Stomach (tissue), 9 donors: Measurements from ENCODE around the gene SNAPIN. TPM values are rescaled to one million over a fixed set of nuclear protein-coding genes. Genes with fewer than 3 reads are reported as not detected.

Source experiments
- DNase-seq, 2 donors: peaks; one replicate each; pipeline versions ENCODE4 v3.0.0 to v3.0.0-alpha.2; 2013 to 2019
- H3K27ac ChIP-seq, 5 donors: fragments of 200-600 bp in 4 of 5; sonication (generic) in 4 of 5; one replicate each; pipeline ENCODE4 v1.5.1; 2013 to 2019; ENCODE audit warnings: mild to moderate bottlenecking in 1 of 5, moderate library complexity in 1 of 5
- H3K27me3 ChIP-seq, 3 donors: fragments of 200-600 bp; sonication (generic); one replicate each; pipeline ENCODE4 v1.5.1; 2017 to 2019; ENCODE audit warnings: mixed run types in 1 of 3
- H3K36me3 ChIP-seq, 4 donors: fragments of 200-600 bp; sonication (generic); 1 replicate in 3 of 4; 2 replicates in 1 of 4; pipeline ENCODE4 v1.5.1; 2016 to 2019
- H3K4me1 ChIP-seq, 4 donors: fragments of 200-600 bp; sonication (generic); one replicate each; pipeline ENCODE4 v1.5.1; 2016 to 2019
- H3K4me3 ChIP-seq, 4 donors: fragments of 200-600 bp; sonication (generic) in 3 of 4; one replicate each; pipeline ENCODE4 v1.5.1; 2016 to 2019; ENCODE audit warnings: mild to moderate bottlenecking in 1 of 4
- H3K9me3 ChIP-seq, 4 donors: fragments of 200-600 bp; sonication (generic); one replicate each; pipeline ENCODE4 v1.5.1; 2016 to 2019
- EP300 ChIP-seq: sonication (generic); formaldehyde crosslinking; IDR thresholded peaks from one replicate; pipeline ENCODE4 v1.6.1; 2017; ENCODE audit warnings: antibody characterized with exemption
- POLR2A ChIP-seq, 4 donors: fragments of 450-650 bp; IDR thresholded peaks; one replicate each; pipeline ENCODE4 v1.6.1; 2016; ENCODE audit warnings: antibody characterized with exemption in 4 of 4, control low read depth in 2 of 4, mild to moderate bottlenecking in 1 of 4, moderate library complexity in 1 of 4
- POLR2AphosphoS5 ChIP-seq, 3 donors: sonication (generic); formaldehyde crosslinking; IDR thresholded peaks; one replicate each; pipeline ENCODE4 v1.6.1; 2016; ENCODE audit warnings: antibody characterized with exemption in 3 of 3
- WGBS, 5 donors: extraction: QIAGEN DNeasy Blood & Tissue Kit in 3 of 5; methylation state at CpG; one replicate each; pipeline versions ENCODE4 v1.1.5 to v1.1.7; 2013 to 2018; 5-methylcytosine and 5-hydroxymethylcytosine counted together
- intact Hi-C: fragments of 100-400 bp; cut with DNase I; formaldehyde crosslinking; loops from one replicate; pipeline ENCODE4 v1.15.1; 2023; ENCODE audit warnings: low total_unique reads
- polyA plus RNA-seq, 3 donors: library from polyadenylated mRNA; stranded (reverse); fragments of 200-250 nt; gene quantifications; one replicate each; pipeline ENCODE4 v1.2.3, GENCODE V29; 2013
- total RNA-seq, 5 donors: library from RNA; depleted of rRNA; stranded (reverse); fragments of >200 nt; gene quantifications; one replicate each; pipeline versions ENCODE4 v1.1.0 to v1.2.3, GENCODE V29; 2014 to 2016
- TF ChIP-seq, protein P1 (sequence below), 7 experiments: fragments of 450-650 bp in 4 of 7; fragments of 200-600 bp in 3 of 7; sonication (generic) in 3 of 7; IDR thresholded peaks; one replicate each; pipeline ENCODE4 v1.5.1; 2016 to 2019; ENCODE audit warnings: antibody characterized with exemption in 7 of 7, control low read depth in 2 of 7, mild to moderate bottlenecking in 1 of 7
- donor health status: healthy with polysubstance abuse.
- donor health status: Bipolar disorder and iron deficiency.
- donor health status: healthy.

SNAPIN gene
- total and polyA plus RNA-seq, 8 donors, result 14.9 to 82.9 (median 29.4) TPM

GRCh38 chr1:153685544-153686340 is 27.2 kb downstream of the SNAPIN start:
- intact Hi-C loops, result no loop called here
- H3K27ac ChIP-seq, result no peak overlapping the region
- H3K9me3 ChIP-seq, result no peaks in the 10 kb centered on the region
- peaks cover 0 to 76% (median 13%) of the 10 kb centered on the region in 4 donors for H3K36me3 ChIP-seq
- H3K4me3 ChIP-seq, result no peak overlapping the region
- TF ChIP-seq, protein P1, sequence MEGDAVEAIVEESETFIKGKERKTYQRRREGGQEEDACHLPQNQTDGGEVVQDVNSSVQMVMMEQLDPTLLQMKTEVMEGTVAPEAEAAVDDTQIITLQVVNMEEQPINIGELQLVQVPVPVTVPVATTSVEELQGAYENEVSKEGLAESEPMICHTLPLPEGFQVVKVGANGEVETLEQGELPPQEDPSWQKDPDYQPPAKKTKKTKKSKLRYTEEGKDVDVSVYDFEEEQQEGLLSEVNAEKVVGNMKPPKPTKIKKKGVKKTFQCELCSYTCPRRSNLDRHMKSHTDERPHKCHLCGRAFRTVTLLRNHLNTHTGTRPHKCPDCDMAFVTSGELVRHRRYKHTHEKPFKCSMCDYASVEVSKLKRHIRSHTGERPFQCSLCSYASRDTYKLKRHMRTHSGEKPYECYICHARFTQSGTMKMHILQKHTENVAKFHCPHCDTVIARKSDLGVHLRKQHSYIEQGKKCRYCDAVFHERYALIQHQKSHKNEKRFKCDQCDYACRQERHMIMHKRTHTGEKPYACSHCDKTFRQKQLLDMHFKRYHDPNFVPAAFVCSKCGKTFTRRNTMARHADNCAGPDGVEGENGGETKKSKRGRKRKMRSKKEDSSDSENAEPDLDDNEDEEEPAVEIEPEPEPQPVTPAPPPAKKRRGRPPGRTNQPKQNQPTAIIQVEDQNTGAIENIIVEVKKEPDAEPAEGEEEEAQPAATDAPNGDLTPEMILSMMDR (IDR thresholded peaks at IDR 0.05), result no peak
- TF ChIP-seq EP300, result no peak
- no peak for TF ChIP-seq POLR2AphosphoS5 (IDR thresholded peaks at IDR 0.05)
- TF ChIP-seq POLR2A (IDR thresholded peaks at IDR 0.05), result no peak
- H3K27me3 ChIP-seq, result peaks cover 0 to 11% (median 7%) of the 10 kb centered on the region in 3 donors
- peaks cover 0 to 7% (median 0%) of the 10 kb centered on the region in 4 donors for H3K4me1 ChIP-seq
- WGBS, 5 donors, result 78 to 87% (median 83%) methylated on average over 11 of the region's 11 CpGs
- no peak for DNase-seq

GRCh38 chr1:153687346-153688125 is 29.0 kb downstream of the SNAPIN start:
- Histone ChIP-seq H3K27me3 (no peaks in the 10 kb centered on the region), H3K4me1 (peaks cover 0 to 6% (median 0%) of the 10 kb centered on the region in 4 donors), H3K36me3 (peaks cover 0 to 64% (median 13%) of the 10 kb centered on the region in 4 donors), H3K9me3 (no peaks in the 10 kb centered on the region), H3K4me3 (no peak overlapping the region), H3K27ac (no peak overlapping the region)
- no peak for DNase-seq
- TF ChIP-seq EP300 (no peak), POLR2AphosphoS5 (IDR thresholded peaks at IDR 0.05) (no peak), POLR2A (IDR thresholded peaks at IDR 0.05) (no peak)
- TF ChIP-seq, protein P1 (IDR thresholded peaks at IDR 0.05), result no peak
- intact Hi-C loops, result no loop called here
- 76 to 85% (median 83%) methylated on average over 15 to 16 of the region's 16 CpGs for WGBS, 5 donors

GRCh38 chr1:153688276-153688675 is 29.8 kb downstream of the SNAPIN start:
- Histone ChIP-seq H3K27me3 (no peaks in the 10 kb centered on the region), H3K27ac (no peak overlapping the region), H3K4me3 (no peak overlapping the region), H3K9me3 (no peaks in the 10 kb centered on the region), H3K4me1 (peaks cover 0 to 6% (median 0%) of the 10 kb centered on the region in 4 donors), H3K36me3 (peaks cover 0 to 58% (median 10%) of the 10 kb centered on the region in 4 donors)
- TF ChIP-seq POLR2A (IDR thresholded peaks at IDR 0.05), result no peak
- no peak for TF ChIP-seq EP300
- TF ChIP-seq, protein P1 (IDR thresholded peaks at IDR 0.05), result no peak
- TF ChIP-seq POLR2AphosphoS5 (IDR thresholded peaks at IDR 0.05), result no peak
- no peak for DNase-seq
- 76 to 90% (median 85%) methylated on average over 7 of the region's 7 CpGs for WGBS, 5 donors
- intact Hi-C loops, result no loop called here

- DNase-seq, result no peak
- no peak for TF ChIP-seq POLR2A (IDR thresholded peaks at IDR 0.05)
- no peak for TF ChIP-seq POLR2AphosphoS5 (IDR thresholded peaks at IDR 0.05)
- TF ChIP-seq, protein P1 (IDR thresholded peaks at IDR 0.05), result no peak
- no peak for TF ChIP-seq EP300
- peaks cover 0 to 3% (median 0%) of the 10 kb centered on the region in 4 donors for H3K4me1 ChIP-seq
- no peaks in the 10 kb centered on the region for H3K9me3 ChIP-seq
- peaks cover 0 to 60% (median 10%) of the 10 kb centered on the region in 4 donors for H3K36me3 ChIP-seq
- intact Hi-C loops, result no loop called here
- H3K27ac ChIP-seq, result no peak overlapping the region
- 87 to 90% (median 89%) methylated on average over 14 to 18 of the region's 18 CpGs for WGBS, 5 donors
- no peak overlapping the region for H3K4me3 ChIP-seq
- no peaks in the 10 kb centered on the region for H3K27me3 ChIP-seq
These were observed 30.3 kb downstream of the SNAPIN start for GRCh38 chr1:153688736-153689328.
